Neural progenitor cell (in vitro differentiated cells): ENCODE data around the gene CENPM.

ENCODE experiments used
- EZH2 ChIP-seq: fragments of 200-600 bp; sonication (generic); IDR thresholded peaks from 2 replicates; pipeline ENCODE4 v1.6.1; 2017; ENCODE audit warnings: antibody characterized with exemption, mild to moderate bottlenecking, moderate library complexity
- EZH2phosphoT487 ChIP-seq: fragments of 200-600 bp; sonication (generic); IDR thresholded peaks from 2 replicates; pipeline ENCODE4 v1.6.1; 2017; ENCODE audit warnings: antibody characterized with exemption
- TF ChIP-seq, protein P1 (sequence below): fragments of 200-600 bp; sonication (generic); IDR thresholded peaks from 2 replicates; pipeline ENCODE4 v1.5.1; 2017; ENCODE audit warnings: antibody characterized with exemption, mild to moderate bottlenecking

DNA sequence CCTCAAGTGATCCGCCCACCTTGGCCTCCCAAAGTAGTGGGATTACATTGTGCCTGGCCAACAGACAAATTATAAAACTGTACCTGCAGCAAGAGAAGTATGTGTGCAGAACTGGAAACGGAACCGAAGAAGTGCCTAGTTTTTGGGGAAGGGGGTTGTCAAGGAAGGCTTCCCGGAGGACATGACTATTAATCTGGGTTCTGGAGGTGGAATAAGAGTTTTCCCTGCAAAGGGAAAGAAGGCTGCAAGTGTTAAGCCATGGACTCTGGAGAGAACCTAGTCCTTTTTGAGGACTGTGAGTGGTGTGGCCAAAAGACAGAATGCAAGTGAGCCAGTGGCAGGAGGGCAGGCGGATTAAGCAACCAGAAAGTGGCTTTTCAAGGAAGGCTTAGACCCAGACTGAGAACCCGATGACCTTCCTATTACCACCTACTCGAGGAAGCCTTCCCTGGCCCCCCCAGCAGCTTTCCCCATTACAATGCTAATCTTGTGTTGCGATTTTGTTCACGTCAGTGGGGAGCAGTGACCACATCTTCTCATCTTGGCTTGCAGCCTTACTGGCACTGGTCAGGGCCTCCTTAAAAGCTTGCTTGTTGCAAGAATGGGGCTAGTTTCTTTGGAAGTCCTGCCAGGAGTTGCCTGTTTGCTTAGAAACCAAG lies 16.6 kb upstream of the CENPM start:
- TF ChIP-seq EZH2, result no peak
- TF ChIP-seq, protein P1, sequence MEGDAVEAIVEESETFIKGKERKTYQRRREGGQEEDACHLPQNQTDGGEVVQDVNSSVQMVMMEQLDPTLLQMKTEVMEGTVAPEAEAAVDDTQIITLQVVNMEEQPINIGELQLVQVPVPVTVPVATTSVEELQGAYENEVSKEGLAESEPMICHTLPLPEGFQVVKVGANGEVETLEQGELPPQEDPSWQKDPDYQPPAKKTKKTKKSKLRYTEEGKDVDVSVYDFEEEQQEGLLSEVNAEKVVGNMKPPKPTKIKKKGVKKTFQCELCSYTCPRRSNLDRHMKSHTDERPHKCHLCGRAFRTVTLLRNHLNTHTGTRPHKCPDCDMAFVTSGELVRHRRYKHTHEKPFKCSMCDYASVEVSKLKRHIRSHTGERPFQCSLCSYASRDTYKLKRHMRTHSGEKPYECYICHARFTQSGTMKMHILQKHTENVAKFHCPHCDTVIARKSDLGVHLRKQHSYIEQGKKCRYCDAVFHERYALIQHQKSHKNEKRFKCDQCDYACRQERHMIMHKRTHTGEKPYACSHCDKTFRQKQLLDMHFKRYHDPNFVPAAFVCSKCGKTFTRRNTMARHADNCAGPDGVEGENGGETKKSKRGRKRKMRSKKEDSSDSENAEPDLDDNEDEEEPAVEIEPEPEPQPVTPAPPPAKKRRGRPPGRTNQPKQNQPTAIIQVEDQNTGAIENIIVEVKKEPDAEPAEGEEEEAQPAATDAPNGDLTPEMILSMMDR, result no peak
- no peak for TF ChIP-seq EZH2phosphoT487
